GM10248 (cell line): Measurements from ENCODE around the gene CTTN.
"Not testable (repeated sequence)": the region's sequence is repeated elsewhere in the genome, so short reads cannot be mapped to it uniquely, and the experiment has no call there.

ENCODE experiments used
- CTCF ChIA-PET: fragments of 300-600 bp; sonication (Branson Sonifier 250); formaldehyde crosslinking; extraction: SDS; loops from one replicate; lab custom pipeline; 2021; ENCODE audit warnings: antibody characterized with exemption; lab: Yijun Ruan, JAX
- POLR2A ChIA-PET: fragments of 350-650 bp; sonication (Branson Sonifier 250); formaldehyde crosslinking; extraction: SDS; loops from one replicate; lab custom pipeline; 2020; ENCODE audit warnings: antibody characterized with exemption; lab: Yijun Ruan, JAX
- DNase-seq: peaks from one replicate; pipeline ENCODE4 v3.0.0; 2012; ENCODE audit errors: extremely low spot score
- CTCF ChIP-seq: IDR thresholded peaks from 2 replicates; pipeline ENCODE4 v1.5.1; 2012; ENCODE audit warnings: mild to moderate bottlenecking, low read depth; ENCODE audit errors: extremely low read depth, missing control alignments, control extremely low read depth

CTTN gene

GRCh38 chr11:70404244-70404643 lies 5.9 kb downstream of the CTTN start:
- no peak for TF ChIP-seq CTCF
- DNase-seq, result no peak
- ChIA-PET CTCF (interaction anchor here (1.4 kb wide), 1 partner anchor 12 kb away, joined by 3 read pairs; no protein-coding TSS in a partner anchor), POLR2A (no interaction called here)

GRCh38 chr11:70405679-70406395 lies 7.5 kb downstream of the CTTN start:
- CTCF ChIA-PET, result no interaction called here
- DNase-seq, result no peak
- POLR2A ChIA-PET, result no interaction called here
- TF ChIP-seq CTCF, result no peak

- DNase-seq, result no peak
- POLR2A ChIA-PET, result no interaction called here
- CTCF ChIA-PET, result interaction anchor here (1.4 kb wide), 1 partner anchor 11 kb away, joined by 4 read pairs; no protein-coding TSS in a partner anchor
- no peak for TF ChIP-seq CTCF
Measured at GRCh38 chr11:70407121-70407520, 8.8 kb downstream of the CTTN start.

- ChIA-PET POLR2A (no interaction called here), CTCF (interaction anchor here (0.9 to 1.4 kb wide), 2 partner anchors 10 to 47 kb away, joined by 3 to 4 read pairs; no protein-coding TSS in a partner anchor)
- no peak for DNase-seq
- TF ChIP-seq CTCF, result no peak
Measured at GRCh38 chr11:70407814-70408213, 9.5 kb downstream of the CTTN start.

GRCh38 chr11:70408326-70408725 lies 10.0 kb downstream of the CTTN start:
- DNase-seq, POLR2A ChIA-PET: not testable (repeated sequence)
- CTCF ChIA-PET, result interaction anchor here (0.9 to 1.4 kb wide), 2 partner anchors 9 to 46 kb away, joined by 3 to 4 read pairs; no protein-coding TSS in a partner anchor

- ChIA-PET POLR2A (no interaction called here), CTCF (interaction anchor here (0.7 to 1.2 kb wide), 2 partner anchors 9 to 11 kb away, joined by 3 read pairs; partner anchors contain the start of gene CTTN)
- no peak for DNase-seq
- TF ChIP-seq CTCF, result no peak
Measured at GRCh38 chr11:70409437-70409836, 11.1 kb downstream of the CTTN start.

- CTCF ChIA-PET, result interaction anchor here (0.7 to 1.2 kb wide), 2 partner anchors 9 to 11 kb away, joined by 3 read pairs; partner anchors contain the start of gene CTTN
- POLR2A ChIA-PET, result no interaction called here
- no peak for TF ChIP-seq CTCF
- DNase-seq, result no peak
Measured at GRCh38 chr11:70409871-70410270, 11.5 kb downstream of the CTTN start.
